ENCODE measurements around the gene BUD23.

- TF ChIP-seq CTCF (IDR thresholded peaks at IDR 0.05) (no peak), POLR2A (IDR thresholded peaks at IDR 0.05) (no peak), POLR2AphosphoS5 (IDR thresholded peaks at IDR 0.05) (no peak), EP300 (IDR thresholded peaks at IDR 0.05) (no peak)
Observed at GRCh38 chr7:73698410-73698809, 15.0 kb downstream of the BUD23 start.
